ENCODE measurements around the gene SPATA16. TPM values are rescaled to one million over a fixed set of nuclear protein-coding genes. Genes with fewer than 3 reads are reported as not detected.
"Not testable (repeated sequence)": the region's sequence is repeated elsewhere in the genome, so short reads cannot be mapped to it uniquely, and the experiment has no call there.

SPATA16 gene, protein sequence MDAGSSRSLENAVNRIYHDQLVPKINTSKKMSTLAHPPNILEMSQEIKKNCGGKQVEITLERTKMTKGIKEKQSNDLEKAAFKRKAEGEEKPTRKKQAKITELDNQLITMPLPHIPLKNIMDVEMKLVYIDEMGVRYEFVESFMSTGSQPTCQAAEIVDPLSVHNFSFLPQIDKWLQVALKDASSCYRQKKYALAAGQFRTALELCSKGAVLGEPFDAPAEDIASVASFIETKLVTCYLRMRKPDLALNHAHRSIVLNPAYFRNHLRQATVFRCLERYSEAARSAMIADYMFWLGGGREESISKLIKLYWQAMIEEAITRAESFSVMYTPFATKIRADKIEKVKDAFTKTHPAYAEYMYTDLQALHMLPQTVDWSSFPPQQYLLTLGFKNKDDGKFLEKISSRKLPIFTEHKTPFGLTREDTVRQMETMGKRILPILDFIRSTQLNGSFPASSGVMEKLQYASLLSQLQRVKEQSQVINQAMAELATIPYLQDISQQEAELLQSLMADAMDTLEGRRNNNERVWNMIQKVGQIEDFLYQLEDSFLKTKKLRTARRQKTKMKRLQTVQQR
- not detected for total RNA-seq

DNA sequence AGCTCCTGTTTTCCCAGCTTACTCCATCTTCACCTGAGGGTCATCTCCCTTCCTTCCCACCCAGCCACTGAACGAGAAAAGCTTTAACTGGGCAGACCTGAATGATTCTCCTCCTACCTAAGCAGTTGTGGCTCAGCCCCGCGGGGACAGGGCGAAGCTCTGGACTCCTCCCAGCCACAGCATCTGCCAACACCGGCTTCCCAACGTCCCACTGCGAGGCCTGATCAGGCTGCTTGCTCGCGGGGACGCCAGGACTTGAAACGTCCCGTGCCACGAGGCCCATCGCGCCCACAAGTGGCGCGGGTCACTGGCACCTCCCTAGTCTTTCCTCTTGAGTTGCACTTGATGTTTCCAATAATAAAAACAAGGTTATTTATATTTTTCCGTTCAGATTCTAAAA is at the start of gene SPATA16:
TSS of gene SPATA16 (minus strand) at position 250 of the 400 bp plus-strand sequence. CDS start 23,504 bp downstream, outside the sequence.
- no peak within 1 kb of the TSS for H3K27ac ChIP-seq
- DNase-seq (ENCODE audit: low spot score in 2 of 2): no peak
- intact Hi-C loops (cut with DNase I): no loop called here

DNA sequence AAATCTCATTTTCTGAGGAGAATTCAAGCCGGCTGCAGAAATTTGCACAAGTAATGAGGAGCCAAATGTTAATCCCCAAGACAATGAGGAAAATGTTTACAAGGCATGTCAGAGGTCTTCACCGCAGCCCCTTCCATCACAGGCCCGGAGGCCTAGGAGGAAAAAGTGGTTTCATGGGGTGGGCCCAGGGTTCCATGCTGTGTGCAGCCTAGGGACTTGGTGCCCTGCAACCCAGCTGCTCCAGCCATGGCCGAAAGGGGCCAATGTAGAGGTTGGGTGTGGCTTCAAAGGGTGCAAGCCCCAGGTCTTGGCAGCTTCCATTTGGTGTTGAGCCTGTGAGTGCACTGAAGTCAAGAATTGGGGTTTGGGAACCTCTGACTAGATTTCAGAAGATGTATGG is 42.0 kb upstream of the SPATA16 start:
- H3K4me3 ChIP-seq; intact Hi-C loops (cut with DNase I); H3K27ac ChIP-seq; H3K9me3 ChIP-seq; H3K27me3 ChIP-seq; H3K4me1 ChIP-seq; H3K36me3 ChIP-seq; DNase-seq (ENCODE audit: low spot score in 2 of 2): not testable (repeated sequence)

More for the DNA sequence above, at the start of gene SPATA16:
- Histone ChIP-seq H3K27me3 (no peaks in the 10 kb centered on the region), H3K4me3 (no peak within 1 kb of the TSS), H3K9me3 (no peaks in the 10 kb centered on the region), H3K36me3 (no peaks in the 10 kb centered on the region), H3K4me1 (no peaks in the 10 kb centered on the region)
- TF ChIP-seq, protein P1, sequence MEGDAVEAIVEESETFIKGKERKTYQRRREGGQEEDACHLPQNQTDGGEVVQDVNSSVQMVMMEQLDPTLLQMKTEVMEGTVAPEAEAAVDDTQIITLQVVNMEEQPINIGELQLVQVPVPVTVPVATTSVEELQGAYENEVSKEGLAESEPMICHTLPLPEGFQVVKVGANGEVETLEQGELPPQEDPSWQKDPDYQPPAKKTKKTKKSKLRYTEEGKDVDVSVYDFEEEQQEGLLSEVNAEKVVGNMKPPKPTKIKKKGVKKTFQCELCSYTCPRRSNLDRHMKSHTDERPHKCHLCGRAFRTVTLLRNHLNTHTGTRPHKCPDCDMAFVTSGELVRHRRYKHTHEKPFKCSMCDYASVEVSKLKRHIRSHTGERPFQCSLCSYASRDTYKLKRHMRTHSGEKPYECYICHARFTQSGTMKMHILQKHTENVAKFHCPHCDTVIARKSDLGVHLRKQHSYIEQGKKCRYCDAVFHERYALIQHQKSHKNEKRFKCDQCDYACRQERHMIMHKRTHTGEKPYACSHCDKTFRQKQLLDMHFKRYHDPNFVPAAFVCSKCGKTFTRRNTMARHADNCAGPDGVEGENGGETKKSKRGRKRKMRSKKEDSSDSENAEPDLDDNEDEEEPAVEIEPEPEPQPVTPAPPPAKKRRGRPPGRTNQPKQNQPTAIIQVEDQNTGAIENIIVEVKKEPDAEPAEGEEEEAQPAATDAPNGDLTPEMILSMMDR (IDR thresholded peaks at IDR 0.05): no peak

DNA sequence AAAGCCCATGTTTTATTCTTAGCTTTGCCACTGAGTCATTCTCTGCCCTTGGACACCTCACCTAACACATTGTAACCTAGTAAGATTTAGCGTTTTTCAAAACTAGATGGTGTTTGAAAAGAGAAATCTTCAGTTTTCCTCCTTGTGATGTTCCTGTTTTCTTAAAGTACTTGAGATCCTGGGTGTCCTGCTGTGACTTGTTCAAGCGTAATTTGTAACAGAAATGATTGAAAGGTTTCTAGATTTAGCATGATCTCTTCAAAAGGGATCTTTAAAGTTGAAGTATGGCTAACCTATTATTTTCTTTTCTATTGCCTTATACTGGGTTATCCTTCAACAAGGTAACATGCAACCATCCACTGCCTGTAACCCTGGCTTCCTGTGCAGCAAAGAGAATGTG is 32.6 kb upstream of the SPATA16 start:
- intact Hi-C loops (cut with DNase I): no loop called here
- no peaks in the 10 kb centered on the region for H3K36me3 ChIP-seq
- H3K27ac ChIP-seq: no peak overlapping the region
- no peaks in the 10 kb centered on the region for H3K27me3 ChIP-seq
- TF ChIP-seq, protein P1 (IDR thresholded peaks at IDR 0.05): no peak
- H3K9me3 ChIP-seq: no peaks in the 10 kb centered on the region
- H3K4me1 ChIP-seq: no peaks in the 10 kb centered on the region
- DNase-seq (ENCODE audit: low spot score in 2 of 2): no peak
- no peak overlapping the region for H3K4me3 ChIP-seq

DNA sequence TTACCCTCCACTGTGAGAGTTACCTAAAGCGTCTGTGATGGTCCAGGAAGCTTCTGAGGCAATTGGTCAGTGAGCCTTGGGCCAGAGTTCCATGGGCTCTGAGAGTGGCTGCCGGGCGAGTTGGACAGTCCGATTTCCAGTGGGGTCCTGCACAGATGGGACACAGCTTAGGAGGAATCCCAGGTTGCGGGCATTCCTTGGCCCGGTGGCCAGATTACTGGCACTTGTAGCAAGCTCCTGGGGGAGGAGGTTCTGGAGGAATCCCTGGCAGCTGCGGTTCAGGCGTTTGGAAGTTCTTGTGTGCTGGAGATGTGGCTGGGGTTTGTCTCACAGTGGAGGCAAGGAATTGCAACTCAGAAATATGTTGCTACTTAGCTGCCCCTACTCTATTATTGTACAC is 18.1 kb upstream of the SPATA16 start:
- intact Hi-C loops (cut with DNase I); H3K4me3 ChIP-seq; H3K9me3 ChIP-seq; H3K36me3 ChIP-seq; H3K27ac ChIP-seq; H3K27me3 ChIP-seq; H3K4me1 ChIP-seq; DNase-seq (ENCODE audit: low spot score in 2 of 2): not testable (repeated sequence)

DNA sequence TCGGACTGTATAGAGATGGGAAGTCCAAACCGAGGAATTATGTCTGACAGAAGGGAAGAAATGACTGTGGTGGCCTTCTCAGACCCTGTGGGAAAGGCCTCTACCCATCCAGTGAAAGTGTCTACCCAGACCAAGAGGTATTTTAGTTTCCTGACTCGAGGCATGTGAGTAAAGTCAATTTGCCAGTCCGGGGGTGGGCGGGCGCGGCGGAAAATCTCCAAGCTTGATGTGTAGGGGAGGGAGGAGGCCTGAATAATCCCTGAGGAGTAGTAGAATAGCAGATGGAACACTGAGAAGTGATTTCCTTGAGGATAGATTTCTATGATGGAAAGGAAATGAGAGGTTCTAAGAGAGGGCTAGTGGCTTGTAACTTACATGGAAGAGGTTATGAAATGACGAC is 15.5 kb upstream of the SPATA16 start:
- H3K4me1 ChIP-seq; H3K27ac ChIP-seq; H3K9me3 ChIP-seq; H3K27me3 ChIP-seq; intact Hi-C loops (cut with DNase I); H3K4me3 ChIP-seq; DNase-seq (ENCODE audit: low spot score in 2 of 2); H3K36me3 ChIP-seq: not testable (repeated sequence)

DNA sequence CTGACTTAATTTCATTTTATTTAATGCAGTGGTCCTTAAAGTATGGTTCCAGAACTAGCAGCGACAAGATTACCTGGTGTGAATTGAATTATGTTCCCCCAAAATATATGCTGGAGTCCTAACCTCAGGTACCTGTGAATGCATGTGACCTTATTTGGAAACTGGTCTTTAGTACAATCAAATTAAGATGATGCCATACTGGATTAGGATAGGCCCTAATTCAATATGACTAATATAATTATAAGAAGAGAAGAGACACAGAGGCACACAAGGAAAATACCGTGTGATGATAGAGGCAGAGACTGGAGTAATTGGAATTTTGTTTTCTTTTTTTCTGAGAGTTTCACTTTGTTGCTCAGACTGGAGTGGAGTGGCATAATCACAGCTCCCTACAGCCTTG is 12.6 kb upstream of the SPATA16 start:
- TF ChIP-seq, protein P1 (IDR thresholded peaks at IDR 0.05): no peak
- no peak for DNase-seq (ENCODE audit: low spot score in 2 of 2)
- H3K4me1 ChIP-seq: no peaks in the 10 kb centered on the region

DNA sequence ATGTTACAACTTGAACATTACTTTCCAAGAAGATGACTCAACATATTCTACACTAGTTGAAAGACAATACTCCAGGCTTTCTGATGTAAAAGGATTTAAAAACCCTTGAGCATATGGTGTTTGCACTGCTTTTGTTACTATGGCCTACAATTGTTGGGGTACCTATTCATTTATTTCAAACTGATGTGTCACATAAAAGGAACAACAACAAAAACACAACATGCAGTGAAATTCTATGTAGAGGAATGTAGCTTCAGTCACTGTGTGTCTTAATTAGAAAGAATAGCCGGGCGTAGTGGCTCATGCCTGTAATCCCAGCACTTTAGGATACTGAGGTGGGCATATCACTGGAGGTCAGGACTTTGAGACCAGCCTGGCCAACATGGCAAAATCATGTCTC is 1.6 kb downstream of the SPATA16 start:
- Histone ChIP-seq H3K36me3 (no peaks in the 10 kb centered on the region), H3K4me3 (no peak overlapping the region), H3K9me3 (no peaks in the 10 kb centered on the region), H3K27ac (no peak overlapping the region), H3K4me1 (no peaks in the 10 kb centered on the region), H3K27me3 (no peaks in the 10 kb centered on the region)
- TF ChIP-seq, protein P1 (IDR thresholded peaks at IDR 0.05): no peak
- no peak for DNase-seq (ENCODE audit: low spot score in 2 of 2)
- intact Hi-C loops (cut with DNase I): no loop called here

More for the DNA sequence above, 12.6 kb upstream of the SPATA16 start:
- intact Hi-C loops (cut with DNase I): no loop called here
- Histone ChIP-seq H3K9me3 (no peaks in the 10 kb centered on the region), H3K27me3 (no peaks in the 10 kb centered on the region), H3K36me3 (no peaks in the 10 kb centered on the region), H3K4me3 (no peak overlapping the region), H3K27ac (no peak overlapping the region)
